HEK293 (cell line): ENCODE data around the gene ATCAY.

Experiments
- ATF2 ChIP-seq: fragments of 450-650 bp; formaldehyde crosslinking; IDR thresholded peaks from 2 replicates; pipeline ENCODE4 v1.5.1; 2016; ENCODE audit warnings: missing biosample characterization, missing genetic modification characterization, low read depth
- GFI1B ChIP-seq: fragments of 450-650 bp; formaldehyde crosslinking; IDR thresholded peaks from 2 replicates; pipeline ENCODE4 v1.5.1; 2016; ENCODE audit warnings: missing biosample characterization, missing genetic modification characterization
- GLIS2 ChIP-seq: fragments of 450-650 bp; formaldehyde crosslinking; IDR thresholded peaks from 2 replicates; pipeline ENCODE4 v1.5.1; 2016; ENCODE audit warnings: missing biosample characterization, missing genetic modification characterization
- HIC1 ChIP-seq: fragments of 450-650 bp; formaldehyde crosslinking; IDR thresholded peaks from 2 replicates; pipeline ENCODE4 v1.5.1; 2016; ENCODE audit warnings: missing biosample characterization, missing genetic modification characterization
- OSR2 ChIP-seq: fragments of 450-650 bp; formaldehyde crosslinking; IDR thresholded peaks from 2 replicates; pipeline ENCODE4 v1.5.1; 2016; ENCODE audit warnings: missing biosample characterization, missing genetic modification characterization
- OVOL3 ChIP-seq: fragments of 450-650 bp; formaldehyde crosslinking; IDR thresholded peaks from 2 replicates; pipeline ENCODE4 v1.5.1; 2016; ENCODE audit warnings: missing biosample characterization, missing genetic modification characterization
- PATZ1 ChIP-seq: fragments of 450-650 bp; formaldehyde crosslinking; IDR thresholded peaks from 2 replicates; pipeline ENCODE4 v1.5.1; 2016; ENCODE audit warnings: missing biosample characterization, missing genetic modification characterization
- SALL2 ChIP-seq: fragments of 450-650 bp; formaldehyde crosslinking; IDR thresholded peaks from 2 replicates; pipeline ENCODE4 v1.5.0; 2017; ENCODE audit warnings: missing biosample characterization, mild to moderate bottlenecking, missing genetic modification characterization, borderline replicate concordance
- SP3 ChIP-seq: fragments of 450-650 bp; formaldehyde crosslinking; IDR thresholded peaks from 2 replicates; pipeline ENCODE4 v1.5.1; 2016; ENCODE audit warnings: missing biosample characterization, missing genetic modification characterization
- TCF7L2 ChIP-seq: IDR thresholded peaks from 2 replicates; pipeline ENCODE4 v1.6.1; 2011; ENCODE audit warnings: low read depth, mild to moderate bottlenecking, inconsistent platforms, low read length, moderate library complexity, borderline replicate concordance
- ZBTB17 ChIP-seq: fragments of 450-650 bp; formaldehyde crosslinking; IDR thresholded peaks from 2 replicates; pipeline ENCODE4 v1.5.1; 2016; ENCODE audit warnings: missing biosample characterization, missing genetic modification characterization
- ZBTB21 ChIP-seq: fragments of 450-650 bp; formaldehyde crosslinking; IDR thresholded peaks from 2 replicates; pipeline ENCODE4 v1.5.1; 2017; ENCODE audit warnings: missing biosample characterization, missing genetic modification characterization
- ZBTB7A ChIP-seq: fragments of 450-650 bp; formaldehyde crosslinking; IDR thresholded peaks from 2 replicates; pipeline ENCODE4 v1.5.1; 2016; ENCODE audit warnings: low read depth, missing biosample characterization, missing genetic modification characterization
- ZBTB8A ChIP-seq: fragments of 450-650 bp; formaldehyde crosslinking; IDR thresholded peaks from 2 replicates; pipeline ENCODE4 v1.5.1; 2016; ENCODE audit warnings: missing biosample characterization, missing genetic modification characterization
- ZFP37 ChIP-seq: fragments of 450-650 bp; formaldehyde crosslinking; IDR thresholded peaks from 2 replicates; pipeline ENCODE4 v1.5.1; 2016; ENCODE audit warnings: missing biosample characterization, missing genetic modification characterization
- ZFP69B ChIP-seq: fragments of 450-650 bp; formaldehyde crosslinking; IDR thresholded peaks from 2 replicates; pipeline ENCODE4 v1.5.1; 2016; ENCODE audit warnings: missing biosample characterization, missing genetic modification characterization
- ZNF10 ChIP-seq: fragments of 450-650 bp; formaldehyde crosslinking; IDR thresholded peaks from 2 replicates; pipeline ENCODE4 v1.5.1; 2017; ENCODE audit warnings: missing biosample characterization, missing genetic modification characterization
- ZNF112 ChIP-seq: fragments of 450-650 bp; formaldehyde crosslinking; IDR thresholded peaks from 2 replicates; pipeline ENCODE4 v1.5.0; 2017; ENCODE audit warnings: missing biosample characterization, missing genetic modification characterization
- ZNF155 ChIP-seq: fragments of 450-650 bp; formaldehyde crosslinking; IDR thresholded peaks from 2 replicates; pipeline ENCODE4 v1.5.1; 2016; ENCODE audit warnings: missing biosample characterization, missing genetic modification characterization
- ZNF157 ChIP-seq: fragments of 450-650 bp; formaldehyde crosslinking; IDR thresholded peaks from 2 replicates; pipeline ENCODE4 v1.5.1; 2016; ENCODE audit warnings: missing biosample characterization, missing genetic modification characterization
- ZNF174 ChIP-seq: fragments of 450-650 bp; formaldehyde crosslinking; IDR thresholded peaks from 2 replicates; pipeline ENCODE4 v1.5.0; 2017; ENCODE audit warnings: missing biosample characterization, mild to moderate bottlenecking, missing genetic modification characterization
- ZNF239 ChIP-seq: fragments of 450-650 bp; formaldehyde crosslinking; IDR thresholded peaks from 2 replicates; pipeline ENCODE4 v1.5.1; 2016; ENCODE audit warnings: missing biosample characterization, missing genetic modification characterization
- ZNF24 ChIP-seq: fragments of 450-650 bp; formaldehyde crosslinking; IDR thresholded peaks from 2 replicates; pipeline ENCODE4 v1.5.1; 2016; ENCODE audit warnings: missing biosample characterization, missing genetic modification characterization
- ZNF354C ChIP-seq: fragments of 450-650 bp; formaldehyde crosslinking; IDR thresholded peaks from 2 replicates; pipeline ENCODE4 v1.5.1; 2016; ENCODE audit warnings: missing biosample characterization, missing genetic modification characterization, low read depth, borderline replicate concordance
- ZNF426 ChIP-seq: fragments of 450-650 bp; formaldehyde crosslinking; IDR thresholded peaks from 2 replicates; pipeline ENCODE4 v1.5.1; 2017; ENCODE audit warnings: missing biosample characterization, missing genetic modification characterization, mild to moderate bottlenecking, inconsistent platforms, moderate library complexity
- ZNF48 ChIP-seq: fragments of 450-650 bp; formaldehyde crosslinking; IDR thresholded peaks from 2 replicates; pipeline ENCODE4 v1.5.1; 2016; ENCODE audit warnings: missing biosample characterization, missing genetic modification characterization
- ZNF501 ChIP-seq: fragments of 450-650 bp; formaldehyde crosslinking; IDR thresholded peaks from 2 replicates; pipeline ENCODE4 v1.5.1; 2016; ENCODE audit warnings: missing biosample characterization, missing genetic modification characterization
- ZNF513 ChIP-seq: fragments of 450-650 bp; IDR thresholded peaks from 2 replicates; pipeline ENCODE4 v1.5.1; 2018; ENCODE audit warnings: missing biosample characterization, missing genetic modification characterization
- ZNF521 ChIP-seq: fragments of 450-650 bp; formaldehyde crosslinking; IDR thresholded peaks from 2 replicates; pipeline ENCODE4 v1.5.1; 2017; ENCODE audit warnings: missing biosample characterization, mild to moderate bottlenecking, missing genetic modification characterization
- ZNF558 ChIP-seq: fragments of 450-650 bp; formaldehyde crosslinking; IDR thresholded peaks from 2 replicates; pipeline ENCODE4 v1.5.1; 2016; ENCODE audit warnings: missing biosample characterization, missing genetic modification characterization
- ZNF561 ChIP-seq: fragments of 450-650 bp; IDR thresholded peaks from 2 replicates; pipeline ENCODE4 v1.5.1; 2018; ENCODE audit warnings: missing biosample characterization, missing genetic modification characterization, borderline replicate concordance
- ZNF639 ChIP-seq: fragments of 450-650 bp; formaldehyde crosslinking; IDR thresholded peaks from 2 replicates; pipeline ENCODE4 v1.5.1; 2016; ENCODE audit warnings: missing biosample characterization, missing genetic modification characterization
- ZNF747 ChIP-seq: fragments of 450-650 bp; formaldehyde crosslinking; IDR thresholded peaks from 2 replicates; pipeline ENCODE4 v1.5.1; 2016; ENCODE audit warnings: missing biosample characterization, missing genetic modification characterization

Gene ATCAY

GRCh38 chr19:3968556-3969434 lies 88.3 kb downstream of the ATCAY start (continued):
- TF ChIP-seq PATZ1 (tag by site-specific recombination) = peak; percentile 93
- peak; percentile 51; the same call in 1 of the 2 replicates for TF ChIP-seq HIC1 (tag by site-specific recombination)
- TF ChIP-seq ZBTB17 (tag by site-specific recombination) = peak; percentile 81
- peak; percentile 80; the same call in 1 of the 2 replicates for TF ChIP-seq ZNF561
- TF ChIP-seq ZNF157 (tag by site-specific recombination) = no peak
- TF ChIP-seq ZBTB7A (tag by site-specific recombination) = no peak
- TF ChIP-seq ZBTB21 (tag by site-specific recombination) = peak; percentile 72
- peak; percentile 91 for TF ChIP-seq GLIS2
- TF ChIP-seq ZNF24 (tag by site-specific recombination) = peak; percentile 28; the same call in 1 of the 2 replicates
- TF ChIP-seq ZFP69B (tag by site-specific recombination) = peak; percentile 70
- peak; percentile 81 for TF ChIP-seq SP3 (tag by site-specific recombination)
- TF ChIP-seq ZNF501 = no peak
- no peak for TF ChIP-seq GFI1B (tag by site-specific recombination)
- TF ChIP-seq ZNF155 = no peak
- TF ChIP-seq TCF7L2 = no peak
- no peak for TF ChIP-seq ZNF239
- peak; percentile 43; the same call in 1 of the 2 replicates for TF ChIP-seq OSR2 (tag by site-specific recombination)
- 0 out of 2 replicates have a peak, but pooled peaks have one; percentile 9 for TF ChIP-seq ZNF558 (tag by site-specific recombination)
- no peak for TF ChIP-seq SALL2 (tag by site-specific recombination)
- TF ChIP-seq ZNF174 (tag by site-specific recombination) = no peak
- no peak for TF ChIP-seq ZNF747 (tag by site-specific recombination)
- TF ChIP-seq ZNF10 (tag by site-specific recombination) = no peak
- TF ChIP-seq ZNF354C (tag by site-specific recombination) = no peak
- peak; percentile 39; the same call in 1 of the 2 replicates for TF ChIP-seq ZFP37
- no peak for TF ChIP-seq ZNF513 (tag by site-specific recombination)
- no peak for TF ChIP-seq ZNF112 (tag by site-specific recombination)
- no peak for TF ChIP-seq OVOL3 (tag by site-specific recombination)
- no peak for TF ChIP-seq ZNF48 (tag by site-specific recombination)
- TF ChIP-seq ZNF639 (tag by site-specific recombination) = no peak; the same call in 1 of the 2 replicates
- TF ChIP-seq ZNF521 (tag by site-specific recombination) = no peak
- TF ChIP-seq ATF2 = peak; percentile 94
- TF ChIP-seq ZNF426 (tag by site-specific recombination) = no peak
- peak; percentile 57 for TF ChIP-seq ZBTB8A
